Esophagus mucosa (tissue), 1 donor: ENCODE data around the gene TEX54. TPM values are rescaled to one million over a fixed set of nuclear protein-coding genes. Genes with fewer than 3 reads are reported as not detected.
A peak's percentile ranks its signal among the peaks of the same experiment; 100 is the strongest.
"Not testable (repeated sequence)": the region's sequence is repeated elsewhere in the genome, so short reads cannot be mapped to it uniquely, and the experiment has no call there.

Source experiments
- ATAC-seq: fragments of 200-7000 bp; cut with Tn5 transposase; one replicate; pipeline ENCODE4 v1.9.1; 2020
- total RNA-seq: library from RNA; stranded (reverse); gene quantifications from one replicate; pipeline ENCODE4 v1.2.4, GENCODE V29; 2023
- donor health status: DM: yes; HTN: yes; CAD: no.

The TEX54 gene
- total RNA-seq, 1 donor from 2014 or later, result not detected

- ATAC-seq, result no peak
These were observed 1.6 kb downstream of the TEX54 start for GRCh38 chr11:62830904-62831519.

- not testable (repeated sequence) for ATAC-seq
These were observed 4.5 kb downstream of the TEX54 start for GRCh38 chr11:62828130-62828529.

GRCh38 chr11:62823677-62824076, 9.0 kb downstream of the TEX54 start:
- ATAC-seq, result no peak

GRCh38 chr11:62817129-62817528, 15.5 kb downstream of the TEX54 start:
- no peak for ATAC-seq

GRCh38 chr11:62816557-62816956, 16.1 kb downstream of the TEX54 start:
- no peak for ATAC-seq

- ATAC-seq, result no peak
These were observed 21.0 kb downstream of the TEX54 start for GRCh38 chr11:62811659-62812058.

- ATAC-seq, result no peak
These were observed 21.9 kb downstream of the TEX54 start for GRCh38 chr11:62810748-62811147.

GRCh38 chr11:62806611-62807121, 26.0 kb downstream of the TEX54 start:
- peak; percentile 73 for ATAC-seq

GRCh38 chr11:62805961-62806441, 26.6 kb downstream of the TEX54 start:
- peak; percentile 3 for ATAC-seq

GRCh38 chr11:62805076-62805892, 27.4 kb downstream of the TEX54 start, which contains the start of gene NXF1:
NXF1 (minus strand) TSS chr11:62805440; CDS start chr11:62805356, 84 bp downstream.
- peak; percentile 94 for ATAC-seq

GRCh38 chr11:62804310-62805075, 28.1 kb downstream of the TEX54 start:
- ATAC-seq, result no peak

- peak; percentile 22 for ATAC-seq
These were observed 31.6 kb downstream of the TEX54 start for GRCh38 chr11:62801071-62801470.

- ATAC-seq, result no peak
These were observed 33.2 kb downstream of the TEX54 start for GRCh38 chr11:62799486-62799885.

GRCh38 chr11:62796281-62796680, 36.4 kb downstream of the TEX54 start:
- ATAC-seq, result no peak

- no peak for ATAC-seq
These were observed 38.4 kb downstream of the TEX54 start for GRCh38 chr11:62794201-62794775.

GRCh38 chr11:62792202-62792575, 40.5 kb downstream of the TEX54 start:
- ATAC-seq, result no peak

GRCh38 chr11:62791501-62792201, 41.0 kb downstream of the TEX54 start, which contains the start of gene TMEM223:
TMEM223 (minus strand) TSS chr11:62792006; CDS start chr11:62791994, 12 bp downstream.
- peak; percentile 79 for ATAC-seq

- no peak for ATAC-seq
These were observed 43.1 kb downstream of the TEX54 start for GRCh38 chr11:62789576-62789975.

GRCh38 chr11:62788991-62789390, 43.6 kb downstream of the TEX54 start:
- no peak for ATAC-seq

- peak; percentile 85 for ATAC-seq
These were observed 45.5 kb downstream of the TEX54 start, which contains the start of gene TMEM179B for GRCh38 chr11:62787005-62787759. TMEM179B (plus strand) TSS chr11:62787402; CDS start chr11:62787432, 30 bp downstream.
